ENCODE data around the gene RAI14.

The RAI14 gene

GRCh38 chr5:34656001-34656699 is at the start of gene RAI14:
Gene RAI14 (plus strand): TSS chr5:34656328. CDS start chr5:34686920, 30,592 bp downstream.
- no peak for DNase-seq

DNA sequence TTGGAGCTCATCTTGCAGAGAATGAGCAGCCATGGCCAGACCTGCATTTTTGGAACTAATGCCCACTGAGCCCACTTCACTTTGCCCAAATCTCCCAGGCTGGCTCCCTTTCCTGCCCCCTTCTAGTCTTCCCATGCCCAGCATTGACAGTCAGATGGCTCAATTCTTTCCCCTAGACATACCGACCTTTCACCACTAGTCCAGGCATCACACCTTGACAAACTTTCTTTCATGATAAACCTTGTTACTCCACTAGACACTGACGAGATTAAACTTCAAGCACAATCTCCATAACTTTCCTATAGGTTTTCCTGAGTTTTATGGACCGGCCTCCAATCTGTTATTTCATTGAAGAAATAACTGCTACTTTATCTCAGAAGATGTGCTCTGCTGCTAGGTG is 47.8 kb upstream of the RAI14 start:
- no peak for DNase-seq

GRCh38 chr5:34608859-34609648 is 47.1 kb upstream of the RAI14 start:
- DNase-seq = no peak

DNA sequence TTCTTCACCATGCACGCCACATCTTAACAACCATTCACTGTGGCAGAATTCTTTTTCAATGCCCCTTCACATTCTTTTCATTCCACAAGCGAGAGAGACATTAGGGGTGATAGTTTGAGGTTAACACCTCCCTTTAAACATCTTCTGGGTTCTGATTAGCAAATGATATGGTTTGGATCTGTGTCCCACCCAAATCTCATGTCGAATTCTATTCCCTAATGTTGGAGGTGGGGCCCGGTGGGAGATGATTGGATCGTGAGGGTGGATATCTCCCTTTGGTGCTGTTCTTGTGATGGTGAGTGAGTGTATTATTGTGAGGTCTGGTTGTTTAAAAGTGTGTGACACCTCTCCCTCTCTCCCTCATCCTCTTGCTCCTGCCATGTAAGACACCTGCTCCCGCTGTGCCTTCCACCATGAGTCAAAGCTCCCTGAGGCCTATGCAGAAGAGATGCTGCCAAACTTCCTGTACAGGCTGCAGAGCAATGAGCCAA is 46.1 kb upstream of the RAI14 start:
- no peak for DNase-seq

DNA sequence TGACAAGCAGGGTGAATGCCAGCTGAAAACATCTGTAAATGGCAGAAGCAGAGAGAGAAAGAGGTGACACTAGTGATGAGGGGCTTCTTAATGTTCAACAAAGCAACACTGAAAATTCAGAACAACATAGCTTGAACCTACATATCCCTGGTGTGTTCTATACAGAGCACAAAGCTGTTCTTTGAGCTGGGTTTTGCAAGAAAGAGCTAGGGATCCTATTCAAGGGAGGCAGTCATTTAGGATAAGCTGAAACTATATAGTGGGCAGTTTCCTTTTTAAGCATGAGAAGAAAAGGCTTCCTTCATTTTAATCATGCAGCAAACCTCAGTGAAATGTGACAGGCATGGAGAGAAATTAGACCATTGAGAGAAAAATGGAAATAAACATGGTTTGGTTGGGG is 45.6 kb upstream of the RAI14 start:
- no peak for DNase-seq

DNA sequence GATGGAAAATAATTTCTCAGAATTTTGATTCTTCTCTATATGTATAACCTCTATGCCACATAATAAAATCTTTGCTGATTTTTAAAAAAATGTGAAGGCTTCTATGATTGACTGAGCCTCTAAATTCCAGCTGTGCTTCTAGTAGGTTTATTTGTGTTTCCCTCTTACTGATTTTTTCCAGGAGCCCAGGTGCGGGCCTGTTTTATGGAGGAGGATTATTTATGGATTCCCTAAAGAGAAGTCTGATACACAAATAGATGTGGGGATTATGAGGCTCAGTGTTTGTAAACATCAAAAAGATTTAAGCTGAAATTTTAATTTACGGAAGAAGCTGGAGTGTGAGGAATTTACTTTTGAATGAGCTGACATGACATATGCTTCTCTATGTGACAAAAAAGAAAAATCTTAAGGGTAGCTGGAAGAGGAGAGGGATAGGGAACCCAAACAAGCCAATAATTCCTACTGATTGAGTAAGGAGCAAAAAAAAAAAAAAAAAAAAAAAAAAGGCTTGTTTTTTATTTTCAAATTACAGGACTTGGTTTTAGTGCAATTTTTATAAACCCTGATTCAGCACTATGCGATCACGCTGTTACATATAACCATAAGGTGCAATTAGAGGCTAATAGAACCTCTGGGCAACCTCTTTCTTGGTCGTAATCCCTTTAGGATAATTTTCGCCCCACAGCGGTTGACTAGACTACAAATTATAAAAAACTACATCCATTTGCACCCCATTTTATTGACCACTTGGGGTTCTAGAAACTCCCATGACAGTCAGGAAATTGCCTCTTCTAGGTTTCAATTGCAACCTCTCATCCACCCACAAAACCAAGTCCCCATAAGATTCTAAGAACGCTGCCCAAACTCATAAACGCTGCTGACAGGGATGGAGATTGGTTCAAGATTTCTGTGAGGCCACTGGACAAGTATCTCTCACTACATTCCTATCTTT is 44.4 kb upstream of the RAI14 start:
- no peak for DNase-seq

DNA sequence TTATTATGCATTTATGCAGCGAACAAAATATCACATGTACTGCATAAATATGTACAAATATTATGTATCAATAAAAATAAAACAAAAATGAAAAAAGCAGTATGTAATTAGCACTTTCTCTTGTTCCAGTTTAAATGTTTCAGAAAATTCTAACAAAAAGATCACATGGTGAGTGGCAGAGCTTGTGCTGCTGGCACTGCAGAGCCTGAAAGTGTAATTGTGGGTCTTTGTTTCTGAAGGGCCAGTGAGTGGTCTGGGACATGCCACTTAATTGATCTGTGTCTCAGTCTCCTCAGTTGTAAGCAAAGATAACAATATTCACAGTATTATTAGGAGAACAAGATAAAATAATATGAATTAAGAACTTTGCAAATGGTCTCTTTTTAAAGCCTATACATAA is 39.5 kb upstream of the RAI14 start:
- no peak for DNase-seq

GRCh38 chr5:34618371-34619065 is 37.6 kb upstream of the RAI14 start:
- no peak for DNase-seq

DNA sequence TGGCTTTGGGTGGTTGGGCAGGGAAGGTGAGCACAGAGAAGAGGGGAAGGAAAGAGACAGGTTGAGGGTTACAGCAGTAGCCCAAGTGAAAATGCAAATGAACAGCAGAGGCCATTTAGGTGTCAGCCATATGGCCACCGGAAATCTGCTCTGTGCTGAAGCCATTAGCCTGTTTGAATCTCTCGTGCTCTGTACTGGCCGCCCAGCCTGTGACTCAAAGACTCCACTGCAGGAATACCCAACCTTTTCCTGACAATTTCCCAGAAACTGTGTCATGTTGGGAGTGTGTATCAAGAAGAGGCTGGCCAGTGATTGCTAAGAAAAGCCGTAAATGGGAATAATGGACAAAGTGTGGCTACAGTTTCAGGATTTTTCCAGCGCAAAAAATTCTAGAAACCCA is 35.9 kb upstream of the RAI14 start:
- DNase-seq = no peak

- no peak for DNase-seq
Measured at GRCh38 chr5:34621277-34622097, 34.6 kb upstream of the RAI14 start.

DNA sequence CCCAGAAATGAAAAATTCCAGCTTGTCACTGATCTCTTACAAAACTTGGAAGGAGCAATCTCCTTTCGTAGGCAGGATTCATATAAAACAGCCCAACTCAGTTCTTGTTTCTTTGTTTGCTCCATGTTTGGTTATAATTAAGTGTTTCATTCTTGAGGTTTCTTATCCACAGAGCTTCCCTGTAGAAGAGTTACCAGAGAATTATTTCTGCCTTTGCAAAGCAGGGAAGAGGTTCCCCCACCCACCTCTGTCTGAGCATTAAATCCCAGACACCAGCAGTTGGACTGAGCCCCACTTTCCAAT is 34.1 kb upstream of the RAI14 start:
- no peak for DNase-seq

DNA sequence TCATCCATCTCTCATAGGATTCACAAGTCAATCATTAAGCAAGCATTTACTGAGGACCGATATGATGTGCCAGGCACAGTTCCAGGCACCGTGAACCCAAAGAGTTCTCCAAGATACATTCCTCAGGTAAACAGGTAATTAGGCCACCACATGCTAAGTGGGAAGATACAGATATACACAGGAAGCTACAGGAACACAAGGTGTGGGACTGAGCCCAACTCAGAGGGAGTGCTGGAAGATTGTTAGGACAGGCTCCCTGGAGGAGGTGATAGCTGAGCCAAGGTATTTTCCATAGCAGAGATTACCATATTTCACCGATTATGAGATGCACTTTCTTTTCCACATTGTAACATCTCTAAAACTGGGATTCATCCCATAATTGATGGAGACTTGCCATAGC is 31.4 kb upstream of the RAI14 start:
- no peak for DNase-seq

DNA sequence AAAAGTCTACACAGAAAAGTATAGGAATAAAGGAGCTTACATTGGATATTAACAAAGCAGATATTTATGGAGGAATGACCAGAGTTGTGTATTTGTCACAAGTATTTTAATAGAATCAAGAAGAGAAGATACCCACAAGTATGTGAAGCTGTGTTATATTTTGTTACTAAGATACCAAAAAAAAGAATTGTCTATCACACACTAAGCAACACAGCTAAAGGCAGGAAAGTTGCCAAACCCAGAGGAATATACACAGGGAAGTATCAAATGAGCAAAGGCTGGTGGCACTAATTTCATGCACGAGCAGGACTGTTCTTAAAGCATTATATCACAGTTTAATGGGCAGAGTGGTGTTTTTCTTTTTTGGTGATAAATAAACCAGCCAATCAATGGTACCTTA is 30.9 kb upstream of the RAI14 start:
- no peak for DNase-seq

DNA sequence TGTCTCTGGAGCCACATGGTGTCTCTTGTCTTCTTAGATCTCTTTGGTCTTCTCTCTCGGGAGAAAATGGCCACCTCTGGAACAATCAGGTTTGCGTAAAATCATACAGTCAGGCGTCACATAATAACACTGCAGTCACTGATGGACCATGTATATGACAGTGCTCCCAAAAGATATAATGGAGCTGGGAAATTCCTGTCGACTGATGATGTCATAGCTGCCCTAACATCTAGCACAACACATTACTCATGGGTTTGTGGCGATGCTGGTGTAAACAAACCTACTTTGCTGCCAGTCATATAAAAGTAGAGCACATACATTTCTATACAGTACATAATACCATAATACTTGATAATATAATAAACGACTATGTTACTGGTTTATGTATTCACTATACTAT is 30.1 kb upstream of the RAI14 start:
- no peak for DNase-seq

DNA sequence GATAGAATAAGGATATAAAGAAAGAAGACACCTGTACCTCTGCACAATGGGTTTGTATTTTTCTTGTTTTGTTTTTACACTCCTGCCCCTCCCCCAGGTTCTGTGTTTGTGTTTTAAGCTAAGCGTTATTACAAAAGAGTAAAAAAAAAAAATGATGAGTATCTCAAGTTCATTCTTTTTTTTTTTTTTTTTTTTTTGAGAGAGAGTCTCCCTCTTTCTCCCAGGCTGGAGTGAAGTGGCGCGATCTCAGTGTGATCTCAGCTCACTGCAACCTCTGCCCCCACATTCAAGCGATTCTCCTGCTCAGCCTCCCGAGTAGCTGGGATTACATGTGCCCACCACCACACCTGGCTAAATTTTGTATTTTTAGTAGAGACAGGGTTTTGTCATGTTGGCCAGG is 29.4 kb upstream of the RAI14 start:
- DNase-seq = no peak

DNA sequence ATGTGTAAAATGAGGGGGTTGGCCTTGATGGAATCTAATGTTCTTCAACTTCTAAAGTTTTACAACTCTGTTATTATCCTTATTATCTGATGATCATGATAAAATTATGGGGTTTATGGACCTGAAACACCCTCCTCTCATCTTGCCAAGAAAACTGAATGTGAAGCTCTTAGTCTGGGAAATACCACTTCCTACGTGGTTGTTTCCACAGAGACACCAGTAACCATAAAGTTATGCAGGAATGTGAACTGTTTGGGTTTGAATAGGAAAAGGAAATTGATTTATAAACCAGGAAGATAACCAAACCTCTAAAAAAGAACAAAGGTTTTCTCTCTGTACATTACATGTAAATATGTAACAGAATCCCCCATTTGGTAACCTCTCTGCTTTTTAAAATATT is 28.3 kb upstream of the RAI14 start:
- DNase-seq = no peak

DNA sequence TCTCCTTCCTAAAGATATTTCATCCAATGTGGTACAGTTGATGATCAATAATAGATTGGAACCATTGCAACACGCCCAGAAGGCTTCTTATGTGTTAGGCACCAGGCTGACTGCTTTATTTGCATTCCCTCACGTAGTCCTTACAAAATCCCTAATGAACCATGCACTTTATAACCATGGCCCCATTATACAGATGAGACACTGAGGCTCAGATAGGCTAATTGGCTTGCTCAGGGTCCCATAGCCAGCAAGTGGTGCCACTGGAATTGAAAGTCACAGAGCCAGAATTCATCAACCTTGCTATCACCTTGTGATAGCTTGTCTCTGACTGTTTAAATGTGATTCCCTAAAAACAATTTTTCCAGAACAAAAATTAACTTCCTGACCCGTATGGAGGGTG is 27.8 kb upstream of the RAI14 start:
- no peak for DNase-seq

- DNase-seq = no peak
Measured at GRCh38 chr5:34630596-34630995, 25.5 kb upstream of the RAI14 start.

DNA sequence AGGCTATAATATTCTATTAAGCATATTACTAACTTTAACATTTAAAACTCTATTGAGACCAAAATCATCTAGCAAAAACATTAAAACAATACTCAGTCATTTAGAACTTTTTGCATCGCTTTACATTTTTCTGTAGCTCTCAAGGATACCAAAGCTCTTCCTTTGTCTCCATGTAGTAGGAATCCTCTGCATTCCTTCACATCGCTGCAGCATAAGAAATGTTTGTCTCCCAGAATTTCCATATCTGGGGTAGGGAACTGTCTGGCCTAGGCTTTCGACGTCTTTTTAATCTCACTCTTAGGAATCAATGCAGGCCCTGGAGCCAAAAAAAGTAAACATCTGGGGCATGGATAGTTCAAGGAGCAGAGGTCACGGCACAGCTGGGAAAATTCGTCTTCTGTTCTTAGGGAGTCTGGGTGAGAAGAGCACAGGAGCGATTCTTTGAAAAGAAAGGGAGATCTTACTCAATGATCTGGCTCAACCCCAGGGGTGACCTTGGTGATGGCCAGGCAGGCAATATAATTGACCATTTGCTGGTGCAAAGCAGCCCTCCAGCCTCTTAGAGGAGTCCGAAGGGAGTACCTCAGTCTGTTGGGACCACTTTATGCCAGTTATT is 23.2 kb upstream of the RAI14 start:
- no peak for DNase-seq

- no peak for DNase-seq
Measured at GRCh38 chr5:34639852-34640626, 16.1 kb upstream of the RAI14 start.

Data from GF-D8 (cell line).